ENCODE results near the gene HSF4.

Gene HSF4

GRCh38 chr16:67212766-67213165, 48.2 kb downstream of the HSF4 start:
- TF ChIP-seq POLR2A (IDR thresholded peaks at IDR 0.05; ENCODE audit: low read depth, low read length), result no peak
- no peak for DNase-seq (ENCODE audit: insufficient read length, low spot score)
- no peak for FAIRE-seq

GRCh38 chr16:67213197-67214019, 48.9 kb downstream of the HSF4 start:
- TF ChIP-seq POLR2A (IDR thresholded peaks at IDR 0.05; ENCODE audit: low read depth, low read length), result no peak
- no peak for DNase-seq (ENCODE audit: insufficient read length, low spot score)
- FAIRE-seq, result no peak

GRCh38 chr16:67215706-67216105, 51.2 kb downstream of the HSF4 start:
- DNase-seq (ENCODE audit: insufficient read length, low spot score) (no peak), FAIRE-seq (no peak)
- TF ChIP-seq POLR2A (IDR thresholded peaks at IDR 0.05; ENCODE audit: low read depth, low read length), result no peak

- DNase-seq (ENCODE audit: insufficient read length, low spot score) (no peak), FAIRE-seq (no peak)
- TF ChIP-seq POLR2A (IDR thresholded peaks at IDR 0.05; ENCODE audit: low read depth, low read length), result no peak
Observed at GRCh38 chr16:67216612-67217490, 52.3 kb downstream of the HSF4 start.

Data from H54 (cell line).